Erythroblast (primary cell): ENCODE results near the gene FCER2.

Source experiments
- GATA1 ChIP-seq: IDR thresholded peaks from 2 replicates; pipeline ENCODE4 v1.6.1; 2011; ENCODE audit warnings: low read depth, mild to moderate bottlenecking, control low read depth, low read length, moderate library complexity
- POLR2A ChIP-seq: IDR thresholded peaks from 2 replicates; pipeline ENCODE4 v1.6.1; 2011; ENCODE audit warnings: mild to moderate bottlenecking, low read length

DNA sequence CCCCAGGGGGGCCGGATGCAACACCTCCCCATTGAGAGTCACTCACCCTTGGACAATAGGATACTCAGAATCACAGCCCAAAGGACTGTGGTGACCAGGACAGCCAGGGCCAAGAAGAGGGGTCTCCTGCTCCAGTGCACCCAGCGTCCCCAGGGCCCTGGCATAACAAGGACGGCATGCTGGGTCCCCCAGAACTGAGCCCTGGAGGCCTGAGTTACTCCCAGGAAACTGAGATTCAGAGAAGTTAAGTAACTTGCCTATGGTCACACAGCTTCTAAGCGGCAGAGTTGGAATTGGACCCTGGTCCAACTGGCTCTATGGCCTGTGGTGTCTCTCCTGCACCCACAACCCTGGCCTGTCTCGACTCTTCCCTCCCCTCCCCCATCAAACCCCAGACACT lies 29.7 kb upstream of the FCER2 start:
- TF ChIP-seq POLR2A (no peak), GATA1 (no peak)
